ENCODE measurements around the gene NAIF1. TPM values are rescaled to one million over a fixed set of nuclear protein-coding genes. Genes with fewer than 3 reads are reported as not detected.

NAIF1 gene
- polyA plus RNA-seq, 3 donors = 4.6 to 6.5 (median 5.6) TPM

DNA sequence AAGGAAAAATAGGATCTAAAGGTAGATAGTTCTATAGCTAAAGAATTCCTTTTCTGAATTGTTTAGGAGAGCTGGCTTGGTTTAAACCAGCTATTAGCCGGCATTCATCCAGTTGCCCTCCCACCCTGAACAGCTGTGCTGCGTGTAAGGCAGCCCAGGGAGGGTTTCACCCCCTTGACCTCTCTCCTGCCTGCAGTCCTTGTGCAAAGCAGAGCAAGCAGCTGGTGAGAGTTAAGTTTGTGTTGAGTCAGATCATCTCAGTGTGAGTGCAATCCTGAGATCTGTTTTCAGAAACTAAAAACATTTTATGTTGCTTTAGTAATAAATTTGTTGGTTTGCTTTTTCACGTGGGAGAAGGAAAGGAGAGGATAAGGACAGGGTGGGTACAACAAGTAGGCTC, 13.9 kb upstream of the NAIF1 start:
- no peak overlapping the region for H3K9ac ChIP-seq (ENCODE audit: insufficient read depth, low read length, poor library complexity, severe bottlenecking)
- H3K9me3 Mint-ChIP-seq = no peaks in the 10 kb centered on the region

DNA sequence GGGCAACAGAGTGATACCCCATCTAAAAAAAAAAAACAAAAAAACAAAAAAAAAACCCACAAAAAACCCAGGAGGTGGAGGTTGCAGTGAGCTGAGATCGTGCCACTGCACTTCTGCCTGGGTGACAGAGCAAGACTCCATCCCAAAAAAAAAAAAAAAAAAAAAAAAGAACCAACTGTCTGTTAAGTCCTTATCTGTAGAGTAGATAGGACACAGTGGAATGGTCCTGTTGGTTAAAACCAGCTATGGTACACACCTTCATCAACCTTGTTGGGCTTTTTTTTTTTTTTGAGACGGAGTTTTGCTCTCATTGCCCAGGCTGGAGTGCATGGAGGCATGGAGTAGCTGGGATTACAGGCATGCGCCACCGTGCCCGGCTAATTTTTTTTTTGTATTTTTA, 13.1 kb upstream of the NAIF1 start:
- WGBS (ENCODE audit: insufficient coverage) = no CpG with 5 or more reads among the region's 5 CpGs
- H3K36me3 Mint-ChIP-seq = peaks cover 26 to 30% of the 10 kb centered on the region in 2 donors
- intact Hi-C loops (cut with micrococcal nuclease) = loop anchor here in 1 of 2 donors (10.0 kb wide), 1 partner anchor 135 kb away; no protein-coding TSS in a partner anchor
- Histone ChIP-seq H2AFZ (ENCODE audit: insufficient read depth, low read depth, low read length, poor library complexity, severe bottlenecking) (no peak overlapping the region), H3K4me3 (replicated peaks in 1 of 3; ENCODE audit: low read depth in 2 of 3, low read length in 3 of 3) (no peak overlapping the region), H4K20me1 (ENCODE audit: insufficient read depth, low read length) (peaks cover 67% of the 10 kb centered on the region), H3K9me3 (replicated peaks in 1 of 2; ENCODE audit: control insufficient read depth in 1 of 2, insufficient read depth in 1 of 2, low read length in 2 of 2) (no peaks in the 10 kb centered on the region), H3K4me2 (replicated peaks; ENCODE audit: extremely low read depth, low read length, poor library complexity, severe bottlenecking) (no peak overlapping the region), H3K4me1 (ENCODE audit: control insufficient read depth in 1 of 2, insufficient read depth in 2 of 2, low read length in 2 of 2) (peaks cover 33 to 40% of the 10 kb centered on the region in 2 donors), H3K79me2 (ENCODE audit: insufficient read depth, low read length) (peaks cover 88% of the 10 kb centered on the region), H3K36me3 (replicated peaks in 1 of 2; ENCODE audit: control insufficient read depth in 1 of 2, insufficient read depth in 2 of 2, low read length in 2 of 2) (peaks cover 3 to 6% of the 10 kb centered on the region in 2 donors), H3K9ac (ENCODE audit: insufficient read depth, low read length, poor library complexity, severe bottlenecking) (no peak overlapping the region), H3K27ac (ENCODE audit: low read depth in 1 of 2, low read length in 2 of 2) (no peak overlapping the region), H3K27me3 (ENCODE audit: control insufficient read depth in 2 of 2, insufficient read depth in 2 of 2, low read length in 2 of 2) (no peaks in the 10 kb centered on the region)
- H3K27me3 Mint-ChIP-seq (ENCODE audit: low read depth in 3 of 3) = peaks cover 0 to 2% (median 0%) of the 10 kb centered on the region in 3 donors
- no peak for DNase-seq
- no peak overlapping the region for H3K27ac Mint-ChIP-seq
- TF ChIP-seq CTCF (IDR thresholded peaks at IDR 0.05) = no peak
- H3K9me3 Mint-ChIP-seq = no peaks in the 10 kb centered on the region
- peaks cover 42% of the 10 kb centered on the region for H3K4me1 Mint-ChIP-seq
- no peak overlapping the region for H3K4me3 Mint-ChIP-seq

More for the DNA sequence above, 13.9 kb upstream of the NAIF1 start:
- 80% methylated on average over 2 of the region's 3 CpGs for WGBS (ENCODE audit: insufficient coverage)
- Histone ChIP-seq H3K36me3 (replicated peaks in 1 of 2; ENCODE audit: control insufficient read depth in 1 of 2, insufficient read depth in 2 of 2, low read length in 2 of 2) (peaks cover 5 to 14% of the 10 kb centered on the region in 2 donors), H4K20me1 (ENCODE audit: insufficient read depth, low read length) (peaks cover 76% of the 10 kb centered on the region), H3K4me2 (replicated peaks; ENCODE audit: extremely low read depth, low read length, poor library complexity, severe bottlenecking) (no peak overlapping the region), H3K79me2 (ENCODE audit: insufficient read depth, low read length) (peaks cover 88% of the 10 kb centered on the region), H2AFZ (ENCODE audit: insufficient read depth, low read depth, low read length, poor library complexity, severe bottlenecking) (no peak overlapping the region), H3K4me3 (replicated peaks in 1 of 3; ENCODE audit: low read depth in 2 of 3, low read length in 3 of 3) (no peak overlapping the region), H3K4me1 (ENCODE audit: control insufficient read depth in 1 of 2, insufficient read depth in 2 of 2, low read length in 2 of 2) (peaks cover 33 to 40% of the 10 kb centered on the region in 2 donors), H3K9me3 (replicated peaks in 1 of 2; ENCODE audit: control insufficient read depth in 1 of 2, insufficient read depth in 1 of 2, low read length in 2 of 2) (no peaks in the 10 kb centered on the region), H3K27me3 (ENCODE audit: control insufficient read depth in 2 of 2, insufficient read depth in 2 of 2, low read length in 2 of 2) (no peaks in the 10 kb centered on the region), H3K27ac (ENCODE audit: low read depth in 1 of 2, low read length in 2 of 2) (no peak overlapping the region)
- intact Hi-C loops (cut with micrococcal nuclease) = loop anchor here in 1 of 2 donors (10.0 kb wide), 1 partner anchor 136 kb away; no protein-coding TSS in a partner anchor
- peaks cover 42% of the 10 kb centered on the region for H3K4me1 Mint-ChIP-seq
- H3K27me3 Mint-ChIP-seq (ENCODE audit: low read depth in 3 of 3) = peaks cover 0 to 2% (median 0%) of the 10 kb centered on the region in 3 donors
- no peak for TF ChIP-seq CTCF (IDR thresholded peaks at IDR 0.05)
- no peak overlapping the region for H3K4me3 Mint-ChIP-seq
- peak overlapping the region in 2 of 7 donors; percentile 17 to 75 for H3K27ac Mint-ChIP-seq
- H3K36me3 Mint-ChIP-seq = peaks cover 32 to 34% of the 10 kb centered on the region in 2 donors
- no peak for DNase-seq

Measured in CD14-positive monocyte (primary cell).